Suprapubic skin (tissue), 4 donors: Measurements from ENCODE around the gene N4BP2L1.

ENCODE experiments used
- CTCF ChIP-seq, 2 donors: fragments of 200-600 bp in 1 of 2; fragments of 450-650 bp in 1 of 2; sonication (generic) in 1 of 2; IDR thresholded peaks; one replicate each; pipeline ENCODE4 v1.5.1; 2016 to 2019; ENCODE audit warnings: antibody characterized with exemption in 2 of 2, mild to moderate bottlenecking in 1 of 2, moderate library complexity in 1 of 2
- EP300 ChIP-seq: sonication (generic); formaldehyde crosslinking; IDR thresholded peaks from one replicate; pipeline ENCODE4 v1.6.1; 2017; ENCODE audit warnings: antibody characterized with exemption
- POLR2A ChIP-seq, 2 donors: fragments of 450-650 bp; IDR thresholded peaks; one replicate each; pipeline ENCODE4 v1.6.1; 2017; ENCODE audit warnings: antibody characterized with exemption in 2 of 2, mild to moderate bottlenecking in 2 of 2, moderate library complexity in 2 of 2
- POLR2AphosphoS5 ChIP-seq, 3 donors: sonication (generic); formaldehyde crosslinking; IDR thresholded peaks; one replicate each; pipeline ENCODE4 v1.6.1; 2017; ENCODE audit warnings: antibody characterized with exemption in 3 of 3

DNA sequence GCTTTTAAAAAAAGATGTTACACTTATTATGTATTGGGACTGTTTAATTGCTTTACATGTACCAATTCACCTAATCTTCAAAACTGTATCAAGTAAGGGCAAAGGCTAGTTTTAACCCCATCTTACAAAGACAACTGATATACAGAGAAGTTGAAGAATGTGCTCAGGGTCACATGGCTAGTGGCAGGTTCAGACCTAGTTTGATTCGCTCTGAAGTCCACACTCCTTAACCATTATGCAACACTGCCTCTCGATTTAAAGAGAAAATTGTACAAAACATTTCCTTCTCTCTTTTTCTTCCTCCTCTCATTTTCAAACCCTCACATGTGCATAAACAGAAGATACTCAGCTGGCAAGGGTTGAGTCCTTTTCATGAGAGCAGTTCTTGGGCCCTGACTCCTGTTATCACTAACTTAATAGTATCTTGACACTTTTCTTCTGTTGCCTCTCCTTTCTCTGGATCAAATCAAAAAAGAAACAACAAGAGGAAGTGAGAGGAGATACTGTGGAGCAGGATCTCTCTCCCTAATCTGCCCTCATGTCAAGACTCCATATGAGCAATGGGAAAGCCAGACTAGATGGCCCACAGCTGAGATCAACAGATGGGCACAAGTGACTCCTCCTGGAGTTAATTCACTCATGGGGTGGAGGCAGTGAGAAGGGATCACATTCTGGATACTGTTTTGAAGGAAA is 19.0 kb upstream of the N4BP2L1 start:
- TF ChIP-seq POLR2A (IDR thresholded peaks at IDR 0.05) (no peak), CTCF (IDR thresholded peaks at IDR 0.05) (no peak), POLR2AphosphoS5 (IDR thresholded peaks at IDR 0.05) (no peak), EP300 (no peak)
